OCI-LY7 (cell line): Measurements from ENCODE around the gene GCFC2.

Experiments used
- CTCF ChIP-seq: fragments of 200-600 bp; sonication (generic); conservative IDR thresholded peaks from 2 replicates; pipeline ENCODE4 v1.5.1; 2014; ENCODE audit warnings: mild to moderate bottlenecking, antibody characterized with exemption, low read length, moderate library complexity, mixed read lengths
- EZH2phosphoT487 ChIP-seq: fragments of 200-600 bp; sonication (generic); IDR thresholded peaks from 2 replicates; pipeline ENCODE4 v1.6.1; 2018; ENCODE audit warnings: low read depth, borderline replicate concordance, mild to moderate bottlenecking, mixed run types, antibody characterized with exemption, low read length, moderate library complexity, mixed read lengths

- TF ChIP-seq CTCF = peak; percentile 34
- no peak for TF ChIP-seq EZH2phosphoT487
Measured at GRCh38 chr2:75654012-75654411, 56.7 kb downstream of the GCFC2 start.
